Measurements from ENCODE around the gene PLPPR3.

DNA sequence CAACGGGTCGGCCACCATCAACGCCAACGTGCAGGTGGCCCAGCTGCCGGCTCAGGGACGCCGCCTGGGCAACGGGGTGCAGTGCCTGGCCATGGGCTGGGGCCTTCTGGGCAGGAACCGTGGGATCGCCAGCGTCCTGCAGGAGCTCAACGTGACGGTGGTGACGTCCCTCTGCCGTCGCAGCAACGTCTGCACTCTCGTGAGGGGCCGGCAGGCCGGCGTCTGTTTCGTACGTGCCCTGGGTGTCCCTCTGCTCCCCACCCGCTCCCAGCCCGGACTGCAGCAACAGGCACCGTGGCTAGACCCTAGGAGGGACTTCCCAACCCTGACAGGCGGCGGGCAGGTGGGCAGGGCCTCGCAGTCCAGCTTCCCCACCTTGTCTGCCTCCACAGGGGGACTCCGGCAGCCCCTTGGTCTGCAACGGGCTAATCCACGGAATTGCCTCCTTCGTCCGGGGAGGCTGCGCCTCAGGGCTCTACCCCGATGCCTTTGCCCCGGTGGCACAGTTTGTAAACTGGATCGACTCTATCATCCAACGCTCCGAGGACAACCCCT lies 33.9 kb upstream of the PLPPR3 start:
- TF ChIP-seq CTCF (IDR thresholded peaks at IDR 0.05) (no peak), POLR2A (IDR thresholded peaks at IDR 0.05) (no peak)

Data from thyroid gland (tissue), 4 donors.